ENCODE measurements around the gene SPX.

- no peak for TF ChIP-seq CTCF (IDR thresholded peaks at IDR 0.05)
- TF ChIP-seq POLR2A (IDR thresholded peaks at IDR 0.05): no peak
These were observed 47.2 kb upstream of the SPX start for GRCh38 chr12:21478756-21479455.
